ENCODE data around the gene ARX.

ARX gene

GRCh38 chrX:25016938-25017598 is 1.3 kb upstream of the ARX start:
- DNase-seq (ENCODE audit: low read depth in 2 of 3, low spot score in 1 of 3), result no peak

- no peak for DNase-seq (ENCODE audit: low read depth in 2 of 3, low spot score in 1 of 3)
These were observed 551 bp upstream of the ARX start for GRCh38 chrX:25016361-25016671.

- no peak for DNase-seq (ENCODE audit: low read depth in 2 of 3, low spot score in 1 of 3)
These were observed 1.4 kb downstream of the ARX start for GRCh38 chrX:25014366-25014838.

- no peak for DNase-seq (ENCODE audit: low read depth in 2 of 3, low spot score in 1 of 3)
These were observed 2.0 kb downstream of the ARX start for GRCh38 chrX:25013632-25014365.

- no peak for DNase-seq (ENCODE audit: low read depth in 2 of 3, low spot score in 1 of 3)
These were observed 2.8 kb downstream of the ARX start for GRCh38 chrX:25012793-25013631.

GRCh38 chrX:25012433-25012735 is 3.4 kb downstream of the ARX start:
- DNase-seq (ENCODE audit: low read depth in 2 of 3, low spot score in 1 of 3), result no peak

GRCh38 chrX:25011589-25012432 is 4.0 kb downstream of the ARX start:
- no peak for DNase-seq (ENCODE audit: low read depth in 2 of 3, low spot score in 1 of 3)

GRCh38 chrX:25010784-25011588 is 4.8 kb downstream of the ARX start:
- no peak for DNase-seq (ENCODE audit: low read depth in 2 of 3, low spot score in 1 of 3)

GRCh38 chrX:25009407-25009806 is 6.4 kb downstream of the ARX start:
- no peak for DNase-seq (ENCODE audit: low read depth in 2 of 3, low spot score in 1 of 3)

- no peak for DNase-seq (ENCODE audit: low read depth in 2 of 3, low spot score in 1 of 3)
These were observed 8.4 kb downstream of the ARX start for GRCh38 chrX:25007059-25008053.

GRCh38 chrX:25006586-25007058 is 9.1 kb downstream of the ARX start:
- no peak for DNase-seq (ENCODE audit: low read depth in 2 of 3, low spot score in 1 of 3)

GRCh38 chrX:25005382-25006185 is 10.2 kb downstream of the ARX start:
- DNase-seq (ENCODE audit: low read depth in 2 of 3, low spot score in 1 of 3), result no peak

GRCh38 chrX:25005034-25005381 is 10.8 kb downstream of the ARX start:
- DNase-seq (ENCODE audit: low read depth in 2 of 3, low spot score in 1 of 3), result no peak

- no peak for DNase-seq (ENCODE audit: low read depth in 2 of 3, low spot score in 1 of 3)
These were observed 11.2 kb downstream of the ARX start for GRCh38 chrX:25004485-25005032.

GRCh38 chrX:25004040-25004439 is 11.7 kb downstream of the ARX start:
- DNase-seq (ENCODE audit: low read depth in 2 of 3, low spot score in 1 of 3), result no peak

- DNase-seq (ENCODE audit: low read depth in 2 of 3, low spot score in 1 of 3), result no peak
These were observed 12.5 kb downstream of the ARX start for GRCh38 chrX:25003066-25003849.

- no peak for DNase-seq (ENCODE audit: low read depth in 2 of 3, low spot score in 1 of 3)
These were observed 13.1 kb downstream of the ARX start for GRCh38 chrX:25002661-25003020.

Data from stimulated activated CD4-positive, alpha-beta T cell treated with anti-CD3 and anti-CD28 coated beads, Interleukin-12 subunit alpha, Interleukin-12 subunit beta, amount 100 ng/mL, for 48 hours (primary cell).